Stimulated activated CD4-positive, alpha-beta T cell treated with anti-CD3 and anti-CD28 coated beads, Interleukin-2, amount 100 ng/mL, for 48 hours (primary cell): Measurements from ENCODE around the gene PTPRZ1.

ENCODE experiments used
- DNase-seq, 2 donors: peaks; one replicate each; pipeline ENCODE4 v3.0.0-alpha.2; 2020

The PTPRZ1 gene

GRCh38 chr7:121872831-121873288 lies at the start of gene PTPRZ1:
Gene PTPRZ1, plus strand, starts transcription at chr7:121873161. Its CDS starts 339 bp downstream, at chr7:121873500.
- DNase-seq, result no peak

GRCh38 chr7:121824276-121824675 lies 48.7 kb upstream of the PTPRZ1 start:
- no peak for DNase-seq

- DNase-seq, result no peak
Measured at GRCh38 chr7:121831351-121831750, 41.6 kb upstream of the PTPRZ1 start.

GRCh38 chr7:121831801-121832200 lies 41.2 kb upstream of the PTPRZ1 start:
- DNase-seq, result no peak

- DNase-seq, result no peak
Measured at GRCh38 chr7:121832347-121832746, 40.6 kb upstream of the PTPRZ1 start.

GRCh38 chr7:121833991-121834390 lies 39.0 kb upstream of the PTPRZ1 start:
- DNase-seq, result no peak

GRCh38 chr7:121837462-121837861 lies 35.5 kb upstream of the PTPRZ1 start:
- no peak for DNase-seq

- no peak for DNase-seq
Measured at GRCh38 chr7:121847041-121847440, 25.9 kb upstream of the PTPRZ1 start.

- DNase-seq, result no peak
Measured at GRCh38 chr7:121853307-121853706, 19.7 kb upstream of the PTPRZ1 start.

GRCh38 chr7:121860953-121861352 lies 12.0 kb upstream of the PTPRZ1 start:
- DNase-seq, result no peak

GRCh38 chr7:121862591-121862990 lies 10.4 kb upstream of the PTPRZ1 start:
- no peak for DNase-seq

GRCh38 chr7:121871188-121871587 lies 1.8 kb upstream of the PTPRZ1 start:
- no peak for DNase-seq

- no peak for DNase-seq
Measured at GRCh38 chr7:121873289-121874194, 581 bp downstream of the PTPRZ1 start.

GRCh38 chr7:121874298-121874697 lies 1.3 kb downstream of the PTPRZ1 start:
- no peak for DNase-seq

GRCh38 chr7:121875203-121875602 lies 2.2 kb downstream of the PTPRZ1 start:
- no peak for DNase-seq

- no peak for DNase-seq
Measured at GRCh38 chr7:121876656-121877500, 3.9 kb downstream of the PTPRZ1 start.

- no peak for DNase-seq
Measured at GRCh38 chr7:121878918-121879464, 6.0 kb downstream of the PTPRZ1 start.

- DNase-seq, result no peak
Measured at GRCh38 chr7:121879544-121879943, 6.6 kb downstream of the PTPRZ1 start.

- DNase-seq, result no peak
Measured at GRCh38 chr7:121882731-121883130, 9.8 kb downstream of the PTPRZ1 start.

GRCh38 chr7:121885166-121885920 lies 12.4 kb downstream of the PTPRZ1 start:
- DNase-seq, result no peak

- DNase-seq, result no peak
Measured at GRCh38 chr7:121887634-121888033, 14.7 kb downstream of the PTPRZ1 start.

GRCh38 chr7:121890833-121891232 lies 17.9 kb downstream of the PTPRZ1 start:
- DNase-seq, result no peak

GRCh38 chr7:121891731-121892130 lies 18.8 kb downstream of the PTPRZ1 start:
- no peak for DNase-seq
